DOHH2 (cell line): ENCODE measurements around the gene ANTXR2.

Source experiments
- H3F3A ChIP-seq: fragments of 200-600 bp; sonication (generic), shearing (Covaris generic); 2 replicates; pipeline ENCODE4 v1.6.0; 2016; ENCODE audit warnings: antibody characterized with exemption, mild to moderate bottlenecking; ENCODE audit not compliant: control insufficient read depth, insufficient read depth
- H3K27ac ChIP-seq: fragments of 200-600 bp; sonication (generic); 2 replicates; pipeline ENCODE4 v1.5.1; 2014; ENCODE audit warnings: low read depth, mild to moderate bottlenecking, low read length, moderate library complexity
- H3K27me3 ChIP-seq: fragments of 200-600 bp; sonication (generic); 2 replicates; pipeline ENCODE4 v1.6.1; 2014; ENCODE audit warnings: mild to moderate bottlenecking, low read length, mixed read lengths; ENCODE audit not compliant: control insufficient read depth
- H3K36me3 ChIP-seq: fragments of 200-600 bp; sonication (generic); 2 replicates; pipeline ENCODE4 v1.6.1; 2014; ENCODE audit warnings: mild to moderate bottlenecking, low read length, moderate library complexity, mixed read lengths; ENCODE audit not compliant: control insufficient read depth
- H3K4me1 ChIP-seq: fragments of 200-600 bp; sonication (generic); 2 replicates; pipeline ENCODE4 v1.6.1; 2014; ENCODE audit warnings: mild to moderate bottlenecking, low read length, mixed read lengths; ENCODE audit not compliant: control insufficient read depth
- H3K4me2 ChIP-seq: fragments of 200-600 bp; sonication (generic); 2 replicates; pipeline ENCODE4 v1.6.0; 2014; ENCODE audit warnings: mild to moderate bottlenecking, low read length, moderate library complexity
- H3K4me3 ChIP-seq: fragments of 200-600 bp; sonication (generic); 2 replicates; pipeline ENCODE4 v1.5.1; 2014; ENCODE audit warnings: mild to moderate bottlenecking, low read length, mixed read lengths
- H3K79me2 ChIP-seq: fragments of 200-600 bp; sonication (generic); 2 replicates; pipeline ENCODE4 v1.6.1; 2014; ENCODE audit warnings: mild to moderate bottlenecking, low read length, mixed read lengths; ENCODE audit not compliant: control insufficient read depth
- H3K9me2 ChIP-seq: fragments of 200-600 bp; sonication (generic); replicated peaks from 2 replicates; pipeline ENCODE4 v1.6.1; 2014; ENCODE audit warnings: mild to moderate bottlenecking, low read length, mixed read lengths; ENCODE audit not compliant: control insufficient read depth
- H3K9me3 ChIP-seq: fragments of 200-600 bp; sonication (generic); 2 replicates; pipeline ENCODE4 v1.6.1; 2014; ENCODE audit warnings: antibody characterized with exemption, low read length, mixed read lengths; ENCODE audit not compliant: control insufficient read depth, insufficient read depth
- H4K20me1 ChIP-seq: fragments of 200-600 bp; sonication (generic); 2 replicates; pipeline ENCODE4 v1.6.0; 2014; ENCODE audit warnings: low read depth, mild to moderate bottlenecking, antibody characterized with exemption, low read length, moderate library complexity; ENCODE audit not compliant: control insufficient read depth, insufficient read depth
- CTCF ChIP-seq: fragments of 200-600 bp; sonication (generic); IDR thresholded peaks from one replicate; pipeline ENCODE4 v1.5.1; 2014; ENCODE audit warnings: antibody characterized with exemption, mild to moderate bottlenecking, low read depth, low read length; ENCODE audit not compliant: poor library complexity, severe bottlenecking
- EZH2phosphoT487 ChIP-seq: fragments of 200-600 bp; sonication (generic); IDR thresholded peaks from 2 replicates; pipeline ENCODE4 v1.6.1; 2017; ENCODE audit warnings: borderline replicate concordance, mild to moderate bottlenecking, antibody characterized with exemption, low read length, moderate library complexity, mixed read lengths

ANTXR2 gene

GRCh38 chr4:80033581-80033980, 39.4 kb downstream of the ANTXR2 start:
- no peaks in the 10 kb centered on the region for H3K79me2 ChIP-seq
- H3K36me3 ChIP-seq, result no peaks in the 10 kb centered on the region
- no peak overlapping the region for H3K27ac ChIP-seq
- H3F3A ChIP-seq, result no peaks in the 10 kb centered on the region
- H3K9me2 ChIP-seq, result no peaks in the 10 kb centered on the region
- H3K9me3 ChIP-seq, result no peaks in the 10 kb centered on the region
- H3K27me3 ChIP-seq, result no peaks in the 10 kb centered on the region
- no peaks in the 10 kb centered on the region for H4K20me1 ChIP-seq
- TF ChIP-seq CTCF, result no peak
- no peak for TF ChIP-seq EZH2phosphoT487
- H3K4me3 ChIP-seq, result no peak overlapping the region
- H3K4me1 ChIP-seq, result no peaks in the 10 kb centered on the region
- no peak overlapping the region for H3K4me2 ChIP-seq

GRCh38 chr4:80029364-80029763, 43.7 kb downstream of the ANTXR2 start:
- H3K27me3 ChIP-seq, result no peaks in the 10 kb centered on the region
- H3F3A ChIP-seq, result no peaks in the 10 kb centered on the region
- H3K4me1 ChIP-seq, result no peaks in the 10 kb centered on the region
- H3K79me2 ChIP-seq, result no peaks in the 10 kb centered on the region
- no peaks in the 10 kb centered on the region for H3K9me3 ChIP-seq
- no peaks in the 10 kb centered on the region for H4K20me1 ChIP-seq
- no peaks in the 10 kb centered on the region for H3K9me2 ChIP-seq
- H3K4me2 ChIP-seq, result no peak overlapping the region
- H3K27ac ChIP-seq, result no peak overlapping the region
- no peaks in the 10 kb centered on the region for H3K36me3 ChIP-seq
- H3K4me3 ChIP-seq, result no peak overlapping the region
- TF ChIP-seq CTCF (no peak), EZH2phosphoT487 (no peak)

- Histone ChIP-seq H4K20me1 (no peaks in the 10 kb centered on the region), H3K9me3 (no peaks in the 10 kb centered on the region), H3K9me2 (no peaks in the 10 kb centered on the region), H3K4me3 (no peak overlapping the region), H3K27ac (no peak overlapping the region), H3F3A (no peaks in the 10 kb centered on the region), H3K27me3 (0 out of 2 replicates have a peak, but pooled peaks cover 2% of the 10 kb centered on the region), H3K36me3 (no peaks in the 10 kb centered on the region), H3K79me2 (no peaks in the 10 kb centered on the region), H3K4me1 (no peaks in the 10 kb centered on the region), H3K4me2 (no peak overlapping the region)
- TF ChIP-seq CTCF (no peak), EZH2phosphoT487 (no peak)
Observed at GRCh38 chr4:80027611-80028010, 45.4 kb downstream of the ANTXR2 start.

GRCh38 chr4:80026100-80026499, 46.9 kb downstream of the ANTXR2 start:
- no peaks in the 10 kb centered on the region for H4K20me1 ChIP-seq
- H3K4me3 ChIP-seq, result no peak overlapping the region
- H3K79me2 ChIP-seq, result no peaks in the 10 kb centered on the region
- no peaks in the 10 kb centered on the region for H3K36me3 ChIP-seq
- H3K9me3 ChIP-seq, result no peaks in the 10 kb centered on the region
- H3K27me3 ChIP-seq, result 0 out of 2 replicates have a peak, but pooled peaks cover 2% of the 10 kb centered on the region
- no peak overlapping the region for H3K4me2 ChIP-seq
- H3K27ac ChIP-seq, result no peak overlapping the region
- TF ChIP-seq EZH2phosphoT487, result no peak
- TF ChIP-seq CTCF, result no peak
- H3K4me1 ChIP-seq, result no peaks in the 10 kb centered on the region
- H3K9me2 ChIP-seq, result no peaks in the 10 kb centered on the region
- no peaks in the 10 kb centered on the region for H3F3A ChIP-seq
